K562 (cell line): ENCODE data around the gene VPS45. TPM values are rescaled to one million over a fixed set of nuclear protein-coding genes. Genes with fewer than 3 reads are reported as not detected.

ENCODE experiments used
- ARID2 ChIP-seq: fragments of 450-650 bp; IDR thresholded peaks from 2 replicates; pipeline ENCODE4 v1.6.1; 2017; ENCODE audit warnings: antibody characterized with exemption, mild to moderate bottlenecking
- CBFB ChIP-seq: sonication (generic); formaldehyde crosslinking; IDR thresholded peaks from 2 replicates; pipeline ENCODE4 v1.4.0; 2020; ENCODE audit warnings: mild to moderate bottlenecking, missing genetic modification reagents
- CHD1 ChIP-seq: fragments of 200-600 bp; sonication (generic); IDR thresholded peaks from one replicate; pipeline ENCODE4 v1.6.1; 2012; ENCODE audit warnings: mild to moderate bottlenecking, moderate library complexity, low read length, inconsistent platforms
- CREB3L1 ChIP-seq: fragments of 450-650 bp; IDR thresholded peaks from 2 replicates; pipeline ENCODE4 v1.6.1; 2014; ENCODE audit warnings: low read depth, mild to moderate bottlenecking, moderate library complexity, borderline replicate concordance
- HNRNPLL ChIP-seq: fragments of 200-400 bp; formaldehyde crosslinking; IDR thresholded peaks from 2 replicates; pipeline ENCODE4 v1.6.1; 2017; ENCODE audit warnings: low read length, low read depth, mild to moderate bottlenecking; ENCODE audit not compliant: poor library complexity, severe bottlenecking
- PHB2 ChIP-seq: fragments of 450-650 bp; IDR thresholded peaks from 2 replicates; pipeline ENCODE4 v1.6.1; 2017; ENCODE audit warnings: low read depth
- SRF ChIP-seq, 2 experiments: fragments of 250-450, 450-650 bp in 1 of 2; sonication (Bioruptor Pico) in 1 of 2; sonication (generic) in 1 of 2; formaldehyde crosslinking; IDR thresholded peaks; 2 replicates each; pipeline versions ENCODE4 v1.5.0 to v1.5.1; 2020 to 2022; ENCODE audit warnings: mild to moderate bottlenecking in 1 of 2, missing genetic modification reagents in 1 of 2
- TOE1 ChIP-seq, 2 experiments: fragments of 450-650 bp in 1 of 2; sonication (generic) in 1 of 2; formaldehyde crosslinking in 1 of 2; IDR thresholded peaks; 2 replicates each; pipeline versions ENCODE4 v1.7.1 to v1.8.0; 2016 to 2022; ENCODE audit warnings: borderline replicate concordance in 2 of 2, mild to moderate bottlenecking in 2 of 2, antibody characterized with exemption in 1 of 2, inconsistent platforms in 1 of 2, low read depth in 1 of 2, missing genetic modification reagents in 1 of 2, moderate library complexity in 1 of 2
- USF1 ChIP-seq: sonication (generic); formaldehyde crosslinking; IDR thresholded peaks from 2 replicates; pipeline ENCODE4 v1.9.0; 2022; ENCODE audit warnings: mild to moderate bottlenecking, missing genetic modification reagents
- ZKSCAN1 ChIP-seq: fragments of 150-350 bp; IDR thresholded peaks from 2 replicates; pipeline ENCODE4 v1.6.1; 2016; ENCODE audit warnings: low read depth, low read length
- polyA plus RNA-seq, 8 experiments: library from polyadenylated mRNA; depleted of rRNA in 4 of 8; stranded (reverse) in 5 of 8; unstranded in 3 of 8; fragments of >200 nt; fragmentation: Nextera tagmentation in 2 of 8; fragmentation: Illumina TruSeq in 1 of 8; extraction: Ambion mirVana in 2 of 8; extraction: Trizol in 1 of 8; gene quantifications; 2 replicates each; pipeline versions ENCODE4 v1.2.1 to v1.2.3, GENCODE V29; 2011 to 2014; ENCODE audit warnings: inconsistent platforms in 1 of 8, missing spikeins in 1 of 8
- total RNA-seq, 7 experiments: library from RNA; depleted of rRNA in 6 of 7; stranded (reverse); fragments of >200 nt in 6 of 7; fragmentation: Illumina TruSeq in 2 of 7; extraction: Trizol in 2 of 7; gene quantifications; 2 replicates each; pipeline versions ENCODE4 v1.2.1 to v1.2.3, GENCODE V29; 2011 to 2021; ENCODE audit warnings: low replicate concordance in 1 of 7
- TF ChIP-seq, protein P1 (sequence below): sonication (generic); formaldehyde crosslinking; IDR thresholded peaks from 2 replicates; pipeline ENCODE4 v1.8.0; 2022; ENCODE audit warnings: missing genetic modification reagents, mild to moderate bottlenecking, borderline replicate concordance

The VPS45 gene
- total and polyA plus RNA-seq, 9 of the 15 experiments (the other 6 are each of a cell fraction or from before 2014, with no cell fraction given) = 17.9 to 48.2 (median 34.4) TPM

- peak; percentile 83 for TF ChIP-seq USF1 (CRISPR knock-in tag)
- TF ChIP-seq SRF (CRISPR knock-in tag; IDR thresholded peaks at IDR 0.05) = peak; percentile 98 to 100
- no peak for TF ChIP-seq CBFB (CRISPR knock-in tag)
- no peak for TF ChIP-seq PHB2
- TF ChIP-seq ZKSCAN1 = no peak; the same call in 1 of the 2 replicates
- TF ChIP-seq CREB3L1 = 0 out of 2 replicates have a peak, but pooled peaks have one; percentile 49
- peak; percentile 65 for TF ChIP-seq TOE1 (IDR thresholded peaks at IDR 0.05; ENCODE audit: borderline replicate concordance)
- TF ChIP-seq TOE1 (CRISPR knock-in tag; IDR thresholded peaks at IDR 0.05; ENCODE audit: borderline replicate concordance, low read depth) = no peak
- TF ChIP-seq ARID2 = no peak; the same call in 1 of the 2 replicates
- TF ChIP-seq HNRNPLL = peak; percentile 69
- TF ChIP-seq, protein P1, sequence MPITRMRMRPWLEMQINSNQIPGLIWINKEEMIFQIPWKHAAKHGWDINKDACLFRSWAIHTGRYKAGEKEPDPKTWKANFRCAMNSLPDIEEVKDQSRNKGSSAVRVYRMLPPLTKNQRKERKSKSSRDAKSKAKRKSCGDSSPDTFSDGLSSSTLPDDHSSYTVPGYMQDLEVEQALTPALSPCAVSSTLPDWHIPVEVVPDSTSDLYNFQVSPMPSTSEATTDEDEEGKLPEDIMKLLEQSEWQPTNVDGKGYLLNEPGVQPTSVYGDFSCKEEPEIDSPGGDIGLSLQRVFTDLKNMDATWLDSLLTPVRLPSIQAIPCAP (CRISPR knock-in tag) = no peak
- no peak for TF ChIP-seq CHD1
Observed at GRCh38 chr1:150162862-150163706, 95.5 kb downstream of the VPS45 start (continued).
